Gastrocnemius medialis (tissue), 4 donors: ENCODE measurements around the gene TPSB2. TPM values are rescaled to one million over a fixed set of nuclear protein-coding genes. Genes with fewer than 3 reads are reported as not detected.

Experiments used
- ATAC-seq, 2 donors: fragments of 150-250 bp; one replicate each; pipeline ENCODE4 v1.9.1; 2016
- DNase-seq, 2 donors: peaks; one replicate each; pipeline ENCODE4 v3.0.0-alpha.2; 2019
- H3K27ac ChIP-seq, 4 donors: fragments of 200-600 bp; sonication (generic); 1 replicate in 1 of 4; 2 replicates in 3 of 4; pipeline ENCODE4 v1.5.1; 2016 to 2018; ENCODE audit warnings: mild to moderate bottlenecking in 2 of 4, moderate library complexity in 1 of 4
- H3K27me3 ChIP-seq, 3 donors: fragments of 200-600 bp; sonication (generic) in 2 of 3; 1 replicate in 1 of 3; 2 replicates in 2 of 3; pipeline versions ENCODE4 v1.5.1 to v1.6.0; 2016 to 2019; ENCODE audit warnings: mild to moderate bottlenecking in 1 of 3, moderate library complexity in 1 of 3
- H3K36me3 ChIP-seq, 2 donors: fragments of 200-600 bp; sonication (generic) in 1 of 2; one replicate each; pipeline ENCODE4 v1.5.1; 2017 to 2018
- H3K4me1 ChIP-seq, 2 donors: fragments of 200-600 bp; sonication (generic) in 1 of 2; one replicate each; pipeline ENCODE4 v1.5.1; 2016 to 2017; ENCODE audit warnings: mild to moderate bottlenecking in 2 of 2
- H3K4me3 ChIP-seq, 4 donors: fragments of 200-600 bp; sonication (generic) in 3 of 4; 1 replicate in 1 of 4; 2 replicates in 3 of 4; pipeline ENCODE4 v1.5.1; 2016 to 2019; ENCODE audit warnings: mild to moderate bottlenecking in 2 of 4
- H3K9me3 ChIP-seq, 3 donors: fragments of 200-600 bp; sonication (generic) in 2 of 3; 1 replicate in 1 of 3; 2 replicates in 2 of 3; pipeline ENCODE4 v1.5.1; 2016 to 2019
- POLR2A ChIP-seq, 2 donors: fragments of 450-650 bp; IDR thresholded peaks; one replicate each; pipeline ENCODE4 v1.6.1; 2017; ENCODE audit warnings: antibody characterized with exemption in 2 of 2, mild to moderate bottlenecking in 2 of 2, moderate library complexity in 2 of 2
- in situ Hi-C, 4 donors: fragments of 200-750 bp; cut with MboI; loops; one replicate each; pipeline versions ENCODE4 v1.15.0 to v1.8.0; 2017; ENCODE audit warnings: low sequenced_read_pairs in 4 of 4
- intact Hi-C: fragments of 100-400 bp; cut with DNase I; formaldehyde crosslinking; loops from one replicate; pipeline ENCODE4 v1.15.1; 2023; ENCODE audit warnings: low total_unique reads
- total RNA-seq, 4 donors: library from RNA; depleted of rRNA; stranded (reverse); fragments of >200 nt; gene quantifications; one replicate each; pipeline versions ENCODE4 v1.1.0 to v1.2.3, GENCODE V29; 2016
- TF ChIP-seq, protein P1 (sequence below), 5 experiments: fragments of 450-650 bp in 3 of 5; fragments of 200-600 bp in 2 of 5; sonication (generic) in 2 of 5; IDR thresholded peaks in 4 of 5; conservative IDR thresholded peaks in 1 of 5; 1 replicate in 4 of 5; 2 replicates in 1 of 5; pipeline ENCODE4 v1.5.1; 2016 to 2019; ENCODE audit warnings: antibody characterized with exemption in 5 of 5, mild to moderate bottlenecking in 3 of 5, moderate library complexity in 3 of 5

TPSB2 gene
- total RNA-seq, 4 donors from 2014 or later = 3.7 to 14.3 (median 9.5) TPM

DNA sequence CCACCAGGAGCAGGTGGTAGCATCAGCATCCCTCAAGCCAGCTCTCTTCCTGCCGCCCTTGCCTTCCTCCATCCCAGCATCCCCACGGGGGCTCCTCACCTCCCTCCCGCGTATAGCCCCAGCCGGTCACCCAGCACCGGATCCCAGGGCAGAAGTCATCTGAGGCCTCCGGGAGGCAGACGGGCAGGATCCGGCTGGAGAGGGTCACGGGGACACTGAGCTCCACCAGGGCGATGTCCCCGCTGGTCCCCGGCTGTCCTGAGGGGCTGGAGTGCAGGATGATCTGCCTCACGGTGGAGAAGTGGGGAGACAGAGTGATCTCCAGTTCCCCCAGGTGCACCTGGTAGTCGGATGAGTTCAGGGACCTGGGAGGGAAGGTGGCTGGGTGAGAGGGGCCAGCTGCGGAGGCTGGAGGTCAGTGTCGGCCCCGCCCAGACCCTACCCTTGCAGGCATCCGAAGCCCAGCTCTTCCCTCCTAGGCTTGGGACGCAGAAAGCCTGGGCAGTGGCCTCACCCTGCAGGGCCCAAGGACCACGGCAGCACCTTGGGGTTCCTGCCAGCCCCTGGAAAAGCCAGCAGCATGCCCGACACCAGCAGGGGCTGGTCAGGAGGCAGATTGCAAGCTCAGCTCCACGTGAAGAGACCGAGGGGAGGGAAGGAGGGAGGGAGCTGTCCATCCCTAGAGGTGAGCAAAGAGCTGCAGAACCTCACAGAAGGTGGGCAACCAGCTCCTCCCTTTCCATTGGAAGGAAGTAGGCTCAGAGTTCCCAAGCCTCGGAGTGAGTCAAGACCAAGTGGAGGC, 7.2 kb downstream of the TPSB2 start:
- Histone ChIP-seq H3K27me3 (peaks cover 0 to 5% (median 0%) of the 10 kb centered on the region in 3 donors), H3K4me3 (no peak overlapping the region), H3K9me3 (no peaks in the 10 kb centered on the region), H3K36me3 (no peaks in the 10 kb centered on the region), H3K27ac (no peak overlapping the region), H3K4me1 (no peaks in the 10 kb centered on the region)
- ATAC-seq (no peak), DNase-seq (no peak)
- intact Hi-C loops (no loop called here), in situ Hi-C loops (no loop called here)
- TF ChIP-seq, protein P1, sequence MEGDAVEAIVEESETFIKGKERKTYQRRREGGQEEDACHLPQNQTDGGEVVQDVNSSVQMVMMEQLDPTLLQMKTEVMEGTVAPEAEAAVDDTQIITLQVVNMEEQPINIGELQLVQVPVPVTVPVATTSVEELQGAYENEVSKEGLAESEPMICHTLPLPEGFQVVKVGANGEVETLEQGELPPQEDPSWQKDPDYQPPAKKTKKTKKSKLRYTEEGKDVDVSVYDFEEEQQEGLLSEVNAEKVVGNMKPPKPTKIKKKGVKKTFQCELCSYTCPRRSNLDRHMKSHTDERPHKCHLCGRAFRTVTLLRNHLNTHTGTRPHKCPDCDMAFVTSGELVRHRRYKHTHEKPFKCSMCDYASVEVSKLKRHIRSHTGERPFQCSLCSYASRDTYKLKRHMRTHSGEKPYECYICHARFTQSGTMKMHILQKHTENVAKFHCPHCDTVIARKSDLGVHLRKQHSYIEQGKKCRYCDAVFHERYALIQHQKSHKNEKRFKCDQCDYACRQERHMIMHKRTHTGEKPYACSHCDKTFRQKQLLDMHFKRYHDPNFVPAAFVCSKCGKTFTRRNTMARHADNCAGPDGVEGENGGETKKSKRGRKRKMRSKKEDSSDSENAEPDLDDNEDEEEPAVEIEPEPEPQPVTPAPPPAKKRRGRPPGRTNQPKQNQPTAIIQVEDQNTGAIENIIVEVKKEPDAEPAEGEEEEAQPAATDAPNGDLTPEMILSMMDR (IDR thresholded peaks at IDR 0.05 in 4 of 5, conservative IDR thresholded peaks at IDR 0.05 in 1 of 5) = no peak
- no peak for TF ChIP-seq POLR2A (IDR thresholded peaks at IDR 0.05)

DNA sequence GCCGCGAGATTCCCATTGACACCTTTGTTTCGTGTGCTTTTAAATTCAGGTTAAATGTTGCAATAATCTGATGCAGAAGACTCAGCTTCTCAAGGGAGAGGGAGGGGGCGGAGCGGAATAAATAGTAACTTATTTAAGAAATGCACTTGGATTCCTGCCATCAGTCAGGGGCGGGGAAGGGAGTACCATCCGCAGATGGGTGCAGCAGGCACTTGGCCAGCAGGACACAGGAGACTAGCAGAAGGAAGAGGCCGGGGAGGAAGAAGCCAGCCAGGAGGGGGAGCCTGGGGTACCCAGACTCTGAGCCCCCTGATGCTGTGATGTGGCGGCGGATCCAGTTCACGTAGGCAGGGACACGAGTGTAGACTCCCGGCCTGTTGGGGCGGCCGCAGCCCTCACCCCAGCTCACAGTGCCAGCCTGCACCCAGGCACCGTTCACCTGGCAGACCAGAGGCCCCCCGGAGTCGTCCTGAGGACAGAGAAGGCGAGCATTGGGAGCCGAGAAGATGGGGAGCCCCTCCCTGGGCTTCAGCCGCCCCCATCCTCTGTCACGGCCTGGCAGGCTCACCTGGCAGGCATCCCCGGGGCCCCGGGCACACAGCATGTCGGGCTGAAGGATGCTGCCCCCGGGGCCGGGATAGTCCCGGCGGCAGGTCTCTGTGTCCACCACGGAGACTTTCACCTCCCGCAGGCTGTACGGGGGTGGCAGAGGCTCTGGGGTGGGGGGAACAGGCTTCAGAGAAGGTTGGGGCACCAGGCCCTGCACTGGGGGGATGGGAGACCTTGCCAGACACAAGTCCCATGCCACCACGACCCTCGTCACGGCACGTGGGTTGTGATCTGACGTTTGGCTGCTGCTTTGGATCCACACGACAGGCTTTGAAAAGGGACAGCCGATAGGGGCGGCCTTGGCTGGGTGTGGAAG, 8.1 kb downstream of the TPSB2 start:
- ATAC-seq = no peak
- Histone ChIP-seq H3K36me3 (no peaks in the 10 kb centered on the region), H3K9me3 (no peaks in the 10 kb centered on the region), H3K27me3 (peaks cover 0 to 5% (median 0%) of the 10 kb centered on the region in 3 donors), H3K4me1 (no peaks in the 10 kb centered on the region), H3K4me3 (no peak overlapping the region), H3K27ac (no peak overlapping the region)
- TF ChIP-seq POLR2A (IDR thresholded peaks at IDR 0.05) = no peak
- TF ChIP-seq, protein P1 (IDR thresholded peaks at IDR 0.05 in 4 of 5, conservative IDR thresholded peaks at IDR 0.05 in 1 of 5) = no peak
- in situ Hi-C loops (no loop called here), intact Hi-C loops (no loop called here)
- no peak for DNase-seq

DNA sequence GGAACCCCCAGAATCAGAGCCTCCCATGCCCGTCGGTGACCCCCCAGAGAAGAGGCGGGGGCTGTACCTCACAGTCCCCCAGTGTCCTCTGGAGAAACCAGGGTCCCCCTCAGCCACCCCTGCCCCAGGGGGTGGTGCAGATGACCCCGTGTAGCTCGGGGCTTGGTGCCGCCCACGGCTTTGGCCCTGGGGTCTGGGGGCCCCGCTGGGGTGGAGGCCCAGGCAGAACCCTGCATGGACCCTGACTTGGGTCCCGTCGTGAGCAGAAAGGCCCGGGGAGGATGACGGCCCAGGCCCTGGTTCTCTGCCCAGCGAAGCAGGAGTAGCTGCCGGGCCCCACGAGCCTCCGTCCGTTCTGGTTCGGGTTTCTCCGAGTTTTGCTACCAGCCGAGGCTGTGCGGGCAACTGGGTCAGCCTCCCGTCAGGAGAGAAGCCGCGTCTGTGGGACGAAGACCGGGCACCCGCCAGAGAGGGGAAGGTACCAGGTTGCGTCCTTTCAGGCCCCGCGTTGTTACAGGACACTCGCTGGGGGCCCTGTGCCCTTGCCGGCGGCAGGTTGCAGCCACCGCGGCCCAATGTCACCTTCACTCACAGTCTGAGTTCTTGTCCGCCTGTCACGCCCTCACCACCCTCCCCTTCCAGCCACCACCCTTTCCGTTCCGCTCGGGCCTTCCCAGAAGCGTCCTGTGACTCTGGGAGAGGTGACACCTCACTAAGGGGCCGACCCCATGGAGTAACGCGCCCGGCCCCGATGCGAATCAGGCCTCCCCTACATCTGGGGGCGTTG, 8.9 kb downstream of the TPSB2 start:
- no peaks in the 10 kb centered on the region for H3K9me3 ChIP-seq
- no peaks in the 10 kb centered on the region for H3K4me1 ChIP-seq
- TF ChIP-seq, protein P1 (IDR thresholded peaks at IDR 0.05 in 4 of 5, conservative IDR thresholded peaks at IDR 0.05 in 1 of 5) = no peak
- no peaks in the 10 kb centered on the region for H3K36me3 ChIP-seq
- ATAC-seq (no peak), DNase-seq (no peak)
- peaks cover 0 to 5% (median 0%) of the 10 kb centered on the region in 3 donors for H3K27me3 ChIP-seq
- H3K4me3 ChIP-seq = no peak overlapping the region
- in situ Hi-C loops = no loop called here
- H3K27ac ChIP-seq = no peak overlapping the region
- intact Hi-C loops = no loop called here

DNA sequence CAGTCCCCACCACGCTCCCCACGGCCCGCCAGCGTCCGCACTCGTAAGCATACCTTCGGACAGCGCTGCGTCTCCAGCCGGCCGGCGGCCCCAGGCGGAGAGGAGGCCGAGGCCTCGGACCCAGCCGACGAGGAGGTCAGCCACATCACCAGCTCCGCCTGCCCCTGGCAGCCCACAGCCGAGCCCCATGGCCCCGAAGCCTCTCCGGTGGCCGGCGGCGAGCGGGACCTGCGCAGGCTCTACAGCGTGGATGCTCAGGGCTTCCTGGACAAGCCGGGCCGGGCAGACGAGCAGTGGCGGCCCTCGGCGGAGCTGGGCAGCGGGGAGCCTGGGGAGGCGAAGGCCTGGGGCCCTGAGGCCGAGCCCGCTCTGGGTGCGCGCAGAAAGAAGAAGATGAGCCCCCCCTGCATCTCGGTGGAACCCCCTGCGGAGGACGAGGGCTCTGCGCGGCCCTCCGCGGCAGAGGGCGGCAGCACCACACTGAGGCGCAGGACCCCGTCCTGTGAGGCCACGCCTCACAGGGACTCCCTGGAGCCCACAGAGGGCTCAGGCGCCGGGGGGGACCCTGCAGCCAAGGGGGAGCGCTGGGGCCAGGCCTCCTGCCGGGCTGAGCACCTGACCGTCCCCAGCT, 9.8 kb downstream of the TPSB2 start:
- in situ Hi-C loops (no loop called here), intact Hi-C loops (no loop called here)
- Histone ChIP-seq H3K27me3 (peaks cover 0 to 5% (median 0%) of the 10 kb centered on the region in 3 donors), H3K9me3 (no peaks in the 10 kb centered on the region), H3K27ac (no peak overlapping the region), H3K4me1 (no peaks in the 10 kb centered on the region), H3K36me3 (no peaks in the 10 kb centered on the region), H3K4me3 (no peak overlapping the region)
- no peak for ATAC-seq
- DNase-seq = no peak
- TF ChIP-seq, protein P1 (IDR thresholded peaks at IDR 0.05 in 4 of 5, conservative IDR thresholded peaks at IDR 0.05 in 1 of 5) = no peak
- no peak for TF ChIP-seq POLR2A (IDR thresholded peaks at IDR 0.05)
